Measurements from ENCODE around the gene MDGA2.

Gene MDGA2

DNA sequence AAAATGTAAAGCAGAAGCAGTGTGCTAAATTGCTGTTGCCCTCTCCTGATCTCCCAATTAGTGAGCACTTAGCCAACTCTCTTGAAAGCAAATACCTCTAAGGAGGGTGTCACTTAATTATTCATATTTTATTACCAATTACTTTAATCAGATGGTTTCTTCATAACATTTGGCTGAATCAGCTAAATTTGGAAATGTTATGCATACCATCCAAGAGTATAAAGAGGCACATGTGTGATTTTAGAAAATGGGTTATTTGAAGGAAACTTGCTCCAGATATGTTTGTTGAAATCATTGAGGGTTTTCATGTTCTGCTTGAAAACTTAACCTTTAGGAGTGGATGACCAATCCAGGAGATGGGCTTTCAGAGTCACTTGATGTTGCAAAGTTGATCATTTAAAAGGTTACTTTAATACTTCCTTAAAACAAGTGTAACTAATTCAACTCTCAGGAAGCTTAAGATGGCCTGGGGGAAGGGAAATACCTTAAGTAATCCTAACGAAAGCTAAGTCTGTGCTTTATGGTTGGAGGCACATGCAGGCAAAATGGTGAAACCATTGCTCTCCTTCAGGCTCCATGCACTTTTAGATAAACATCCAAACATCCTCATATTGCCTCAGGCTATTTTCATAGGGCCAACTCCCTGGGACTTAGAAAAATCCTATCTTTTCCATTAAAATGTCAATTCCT is 434.5 kb downstream of the MDGA2 start:
- no peak overlapping the region for H3K4me2 ChIP-seq
- TF ChIP-seq, protein P1, sequence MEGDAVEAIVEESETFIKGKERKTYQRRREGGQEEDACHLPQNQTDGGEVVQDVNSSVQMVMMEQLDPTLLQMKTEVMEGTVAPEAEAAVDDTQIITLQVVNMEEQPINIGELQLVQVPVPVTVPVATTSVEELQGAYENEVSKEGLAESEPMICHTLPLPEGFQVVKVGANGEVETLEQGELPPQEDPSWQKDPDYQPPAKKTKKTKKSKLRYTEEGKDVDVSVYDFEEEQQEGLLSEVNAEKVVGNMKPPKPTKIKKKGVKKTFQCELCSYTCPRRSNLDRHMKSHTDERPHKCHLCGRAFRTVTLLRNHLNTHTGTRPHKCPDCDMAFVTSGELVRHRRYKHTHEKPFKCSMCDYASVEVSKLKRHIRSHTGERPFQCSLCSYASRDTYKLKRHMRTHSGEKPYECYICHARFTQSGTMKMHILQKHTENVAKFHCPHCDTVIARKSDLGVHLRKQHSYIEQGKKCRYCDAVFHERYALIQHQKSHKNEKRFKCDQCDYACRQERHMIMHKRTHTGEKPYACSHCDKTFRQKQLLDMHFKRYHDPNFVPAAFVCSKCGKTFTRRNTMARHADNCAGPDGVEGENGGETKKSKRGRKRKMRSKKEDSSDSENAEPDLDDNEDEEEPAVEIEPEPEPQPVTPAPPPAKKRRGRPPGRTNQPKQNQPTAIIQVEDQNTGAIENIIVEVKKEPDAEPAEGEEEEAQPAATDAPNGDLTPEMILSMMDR (conservative IDR thresholded peaks at IDR 0.05; ENCODE audit: low read depth, low read length): no peak
- H3K4me3 ChIP-seq (IDR thresholded peaks at IDR 0.05; ENCODE audit: insufficient read depth, low read depth, low read length): no peak overlapping the region
- H3K27me3 ChIP-seq (ENCODE audit: insufficient read depth, low read depth): no peaks in the 10 kb centered on the region
- H2AFZ ChIP-seq (ENCODE audit: low read depth): no peak overlapping the region
- no peaks in the 10 kb centered on the region for H3K36me3 ChIP-seq (ENCODE audit: insufficient read depth)
- H3K9ac ChIP-seq: no peak overlapping the region
- no peak overlapping the region for H3K27ac ChIP-seq
- H4K20me1 ChIP-seq (ENCODE audit: insufficient read depth): no peaks in the 10 kb centered on the region
- no peaks in the 10 kb centered on the region for H3K4me1 ChIP-seq (ENCODE audit: low read depth, poor library complexity, severe bottlenecking)
- no peaks in the 10 kb centered on the region for H3K79me2 ChIP-seq (ENCODE audit: insufficient read depth, low read depth)

DNA sequence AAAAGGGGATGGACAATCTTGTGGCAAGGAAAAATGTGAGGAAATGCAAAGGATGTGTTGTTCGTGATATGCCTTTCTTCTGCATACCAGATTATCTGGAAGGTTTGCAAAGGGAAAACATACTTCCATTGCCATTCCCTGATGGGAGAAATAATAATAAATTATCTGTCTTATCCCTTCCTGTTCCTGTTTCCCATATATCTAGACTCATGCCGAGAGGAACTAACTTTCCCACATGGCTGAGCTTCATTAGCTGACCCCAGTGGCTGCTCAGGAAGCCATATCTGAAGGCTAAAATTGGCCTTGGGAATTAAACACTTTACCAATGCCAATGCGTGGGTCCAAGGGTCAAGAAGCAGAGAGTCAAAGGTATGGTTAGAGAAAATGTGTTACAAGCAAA is 439.8 kb downstream of the MDGA2 start:
- no peak overlapping the region for H3K4me3 ChIP-seq (IDR thresholded peaks at IDR 0.05; ENCODE audit: insufficient read depth, low read depth, low read length)
- TF ChIP-seq, protein P1 (conservative IDR thresholded peaks at IDR 0.05; ENCODE audit: low read depth, low read length): no peak
- no peaks in the 10 kb centered on the region for H4K20me1 ChIP-seq (ENCODE audit: insufficient read depth)
- H2AFZ ChIP-seq (ENCODE audit: low read depth): no peak overlapping the region
- no peaks in the 10 kb centered on the region for H3K4me1 ChIP-seq (ENCODE audit: low read depth, poor library complexity, severe bottlenecking)
- no peak overlapping the region for H3K27ac ChIP-seq
- no peak overlapping the region for H3K9ac ChIP-seq
- no peak overlapping the region for H3K4me2 ChIP-seq
- H3K27me3 ChIP-seq (ENCODE audit: insufficient read depth, low read depth): no peaks in the 10 kb centered on the region
- H3K79me2 ChIP-seq (ENCODE audit: insufficient read depth, low read depth): no peaks in the 10 kb centered on the region
- H3K36me3 ChIP-seq (ENCODE audit: insufficient read depth): no peaks in the 10 kb centered on the region

DNA sequence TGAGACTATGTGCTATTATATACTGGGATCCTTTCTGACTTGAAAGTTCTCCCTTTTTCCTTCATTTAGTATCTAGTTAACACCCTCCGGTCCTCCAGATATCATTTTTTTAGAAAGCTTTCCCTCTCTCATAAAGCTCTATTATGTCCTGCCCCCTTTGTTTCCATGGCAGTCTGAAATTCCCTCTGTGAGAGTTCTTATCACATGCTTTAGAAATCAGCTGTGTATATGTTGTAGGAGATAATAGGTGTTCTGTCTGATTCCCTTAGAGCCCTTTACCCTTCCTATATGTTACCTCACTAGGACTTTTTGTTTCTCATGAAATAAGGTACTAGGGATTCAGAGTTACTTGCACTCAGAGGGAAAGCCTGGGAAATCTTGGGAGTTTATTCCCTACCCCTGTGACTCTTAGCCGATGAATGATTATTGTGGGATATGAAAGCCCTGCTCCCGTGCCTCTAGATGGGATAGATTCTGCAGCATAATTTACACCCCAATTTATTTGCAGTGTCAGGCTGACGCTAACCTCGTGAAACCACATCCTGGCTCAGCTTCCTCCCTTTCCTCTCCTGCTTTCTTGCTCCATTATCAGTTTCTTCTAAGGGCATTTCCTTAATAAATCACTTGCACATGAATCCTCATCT is 448.4 kb downstream of the MDGA2 start:
- no peaks in the 10 kb centered on the region for H3K36me3 ChIP-seq (ENCODE audit: insufficient read depth)
- no peak overlapping the region for H3K4me3 ChIP-seq (IDR thresholded peaks at IDR 0.05; ENCODE audit: insufficient read depth, low read depth, low read length)
- H2AFZ ChIP-seq (ENCODE audit: low read depth): no peak overlapping the region
- H3K27me3 ChIP-seq (ENCODE audit: insufficient read depth, low read depth): no peaks in the 10 kb centered on the region
- no peaks in the 10 kb centered on the region for H3K79me2 ChIP-seq (ENCODE audit: insufficient read depth, low read depth)
- no peak overlapping the region for H3K27ac ChIP-seq
- no peaks in the 10 kb centered on the region for H4K20me1 ChIP-seq (ENCODE audit: insufficient read depth)
- no peak overlapping the region for H3K9ac ChIP-seq
- H3K4me1 ChIP-seq (ENCODE audit: low read depth, poor library complexity, severe bottlenecking): no peaks in the 10 kb centered on the region
- TF ChIP-seq, protein P1 (conservative IDR thresholded peaks at IDR 0.05; ENCODE audit: low read depth, low read length): no peak
- no peak overlapping the region for H3K4me2 ChIP-seq

DNA sequence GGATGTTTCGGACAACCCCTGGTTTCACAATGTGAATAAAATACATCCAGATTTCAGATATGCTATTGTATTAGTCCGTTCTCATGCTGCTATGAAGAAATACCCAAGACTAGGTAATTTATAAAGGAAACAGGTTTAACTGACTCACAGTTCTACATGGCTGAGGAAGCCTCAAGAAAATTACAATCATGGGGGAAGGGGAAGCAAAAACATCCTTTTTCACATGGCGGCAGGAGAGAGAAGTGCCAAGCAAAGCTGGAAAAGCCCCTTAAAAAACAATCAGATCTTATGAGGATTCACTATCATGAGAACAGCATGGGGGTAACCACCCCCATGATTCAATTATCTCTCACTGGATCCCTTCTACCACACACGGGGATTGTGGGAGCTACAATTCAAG is 451.7 kb downstream of the MDGA2 start:
- H3K27ac ChIP-seq: no peak overlapping the region
- no peaks in the 10 kb centered on the region for H3K36me3 ChIP-seq (ENCODE audit: insufficient read depth)
- H2AFZ ChIP-seq (ENCODE audit: low read depth): no peak overlapping the region
- H3K4me1 ChIP-seq (ENCODE audit: low read depth, poor library complexity, severe bottlenecking): no peaks in the 10 kb centered on the region
- H3K4me3 ChIP-seq (IDR thresholded peaks at IDR 0.05; ENCODE audit: insufficient read depth, low read depth, low read length): no peak overlapping the region
- H4K20me1 ChIP-seq (ENCODE audit: insufficient read depth): no peaks in the 10 kb centered on the region
- H3K9ac ChIP-seq: no peak overlapping the region
- H3K4me2 ChIP-seq: no peak overlapping the region
- H3K27me3 ChIP-seq (ENCODE audit: insufficient read depth, low read depth): no peaks in the 10 kb centered on the region
- TF ChIP-seq, protein P1 (conservative IDR thresholded peaks at IDR 0.05; ENCODE audit: low read depth, low read length): no peak
- no peaks in the 10 kb centered on the region for H3K79me2 ChIP-seq (ENCODE audit: insufficient read depth, low read depth)

Data from KMS-11 (cell line).